Subcutaneous adipose tissue (tissue), 4 donors: Measurements from ENCODE around the gene SLC29A3. TPM values are rescaled to one million over a fixed set of nuclear protein-coding genes. Genes with fewer than 3 reads are reported as not detected.

Experiments used
- total RNA-seq, 4 donors: library from RNA; depleted of rRNA; stranded (reverse); fragments of >200 nt; gene quantifications; one replicate each; pipeline ENCODE4 v1.1.0, GENCODE V29; 2016
- TF ChIP-seq, protein P1 (sequence below): fragments of 450-650 bp; IDR thresholded peaks from one replicate; pipeline ENCODE4 v1.5.1; 2016; ENCODE audit warnings: low read depth, mild to moderate bottlenecking, control low read depth, antibody characterized with exemption, moderate library complexity

Gene SLC29A3
- total RNA-seq, 4 donors from 2014 or later = 2.6 to 25.8 (median 4.2) TPM

DNA sequence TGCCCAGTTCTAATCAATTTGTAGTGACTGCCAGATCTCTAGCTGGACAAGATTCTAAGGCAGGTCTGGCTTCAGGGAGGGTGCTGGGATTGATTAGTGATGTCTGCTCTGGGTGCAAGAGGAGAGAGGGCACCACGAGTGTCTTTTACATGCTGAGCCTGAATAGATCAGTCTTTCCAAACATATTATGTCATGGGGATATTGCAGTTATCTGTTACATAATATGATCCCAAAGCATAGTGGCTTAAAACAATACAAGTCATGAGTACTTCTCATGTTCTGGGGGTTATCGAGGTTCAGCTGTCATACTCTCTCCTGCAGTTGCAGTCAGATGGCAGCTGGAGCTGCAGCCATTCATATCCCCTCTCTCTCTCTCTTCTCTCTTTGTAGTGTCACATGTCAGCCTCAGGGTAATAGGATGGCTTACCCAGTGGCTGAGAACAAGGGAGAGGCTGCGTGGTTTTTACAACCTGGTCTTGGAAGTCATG, 26.0 kb downstream of the SLC29A3 start:
- TF ChIP-seq, protein P1, sequence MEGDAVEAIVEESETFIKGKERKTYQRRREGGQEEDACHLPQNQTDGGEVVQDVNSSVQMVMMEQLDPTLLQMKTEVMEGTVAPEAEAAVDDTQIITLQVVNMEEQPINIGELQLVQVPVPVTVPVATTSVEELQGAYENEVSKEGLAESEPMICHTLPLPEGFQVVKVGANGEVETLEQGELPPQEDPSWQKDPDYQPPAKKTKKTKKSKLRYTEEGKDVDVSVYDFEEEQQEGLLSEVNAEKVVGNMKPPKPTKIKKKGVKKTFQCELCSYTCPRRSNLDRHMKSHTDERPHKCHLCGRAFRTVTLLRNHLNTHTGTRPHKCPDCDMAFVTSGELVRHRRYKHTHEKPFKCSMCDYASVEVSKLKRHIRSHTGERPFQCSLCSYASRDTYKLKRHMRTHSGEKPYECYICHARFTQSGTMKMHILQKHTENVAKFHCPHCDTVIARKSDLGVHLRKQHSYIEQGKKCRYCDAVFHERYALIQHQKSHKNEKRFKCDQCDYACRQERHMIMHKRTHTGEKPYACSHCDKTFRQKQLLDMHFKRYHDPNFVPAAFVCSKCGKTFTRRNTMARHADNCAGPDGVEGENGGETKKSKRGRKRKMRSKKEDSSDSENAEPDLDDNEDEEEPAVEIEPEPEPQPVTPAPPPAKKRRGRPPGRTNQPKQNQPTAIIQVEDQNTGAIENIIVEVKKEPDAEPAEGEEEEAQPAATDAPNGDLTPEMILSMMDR = no peak

DNA sequence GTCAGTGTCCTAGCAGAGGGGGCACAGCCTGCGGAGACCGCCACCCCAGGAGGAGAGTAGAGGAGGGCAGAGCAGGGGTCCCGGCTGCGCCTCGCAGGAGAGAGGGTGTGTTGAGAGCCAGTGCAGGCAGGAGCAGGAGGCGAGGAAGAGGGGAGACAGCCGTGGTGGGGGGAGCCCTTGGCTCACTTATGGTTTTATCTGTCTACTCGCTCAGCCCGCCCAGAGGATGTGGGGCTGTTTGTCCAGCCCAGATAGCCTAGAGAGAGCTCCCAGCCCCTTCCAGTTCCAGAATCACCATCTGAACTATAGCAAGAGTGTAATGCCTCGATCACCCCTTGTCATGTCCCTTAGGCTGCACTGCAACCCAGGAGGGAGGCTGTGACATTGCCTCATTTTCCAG, 26.6 kb downstream of the SLC29A3 start:
- TF ChIP-seq, protein P1 = no peak

DNA sequence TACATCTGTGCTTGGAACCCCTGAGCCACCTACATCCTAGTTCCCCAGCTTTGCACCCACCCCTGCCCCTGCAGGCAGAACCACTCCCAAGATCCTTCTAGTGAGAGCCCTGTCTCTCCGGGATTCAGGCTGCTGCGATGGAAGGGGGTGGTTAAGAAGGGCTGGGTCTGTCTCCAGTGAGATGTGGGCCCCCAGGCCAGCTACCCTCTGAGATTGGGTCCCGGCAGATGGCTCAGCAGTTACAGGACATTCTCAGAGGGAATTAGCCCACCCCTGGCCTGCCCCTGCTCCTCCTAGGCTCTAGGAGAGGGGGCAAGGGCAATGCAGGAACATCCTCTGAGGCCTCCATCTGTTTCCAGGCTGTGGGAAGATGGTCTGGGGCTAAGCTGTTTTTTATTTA, 27.7 kb downstream of the SLC29A3 start:
- TF ChIP-seq, protein P1 = no peak

DNA sequence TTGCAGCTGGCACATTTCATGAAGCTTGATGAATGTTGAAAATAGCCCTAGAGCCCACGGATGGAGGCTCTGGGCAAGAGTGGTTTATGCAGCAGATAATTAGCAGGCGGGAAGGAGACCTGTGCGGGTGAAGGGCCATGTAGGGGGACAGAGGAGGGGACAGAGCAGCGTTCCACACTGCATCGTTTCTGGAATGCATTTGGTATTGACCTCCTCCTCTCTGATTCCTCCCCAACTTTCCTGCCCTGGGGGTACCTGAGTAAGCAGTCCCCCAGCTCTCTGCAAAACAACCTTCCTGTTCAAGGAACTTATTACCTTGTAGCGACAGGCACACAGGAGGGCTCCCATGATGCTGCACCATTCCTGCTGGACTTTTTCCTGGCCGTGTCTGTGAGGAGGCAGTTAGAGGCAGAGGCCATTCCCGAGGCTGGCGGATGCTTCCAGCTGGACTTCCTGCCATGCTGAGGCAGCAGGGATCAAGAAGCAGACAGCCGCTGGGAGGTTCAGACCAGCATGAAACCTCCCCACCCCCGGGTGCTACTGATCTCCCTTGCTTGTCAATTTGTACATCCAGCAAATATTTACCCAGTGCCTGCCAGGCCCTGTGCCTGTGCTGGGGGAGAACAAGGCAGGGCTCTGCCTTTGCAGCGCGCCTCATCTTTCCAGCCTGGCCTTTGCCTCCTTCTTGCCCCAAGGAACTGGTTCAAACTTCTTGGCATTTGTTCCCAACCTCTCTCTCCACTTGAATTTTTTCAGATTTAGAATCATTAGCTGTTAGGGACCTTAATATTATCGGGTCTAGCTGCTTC, 28.7 kb downstream of the SLC29A3 start:
- TF ChIP-seq, protein P1 = no peak

DNA sequence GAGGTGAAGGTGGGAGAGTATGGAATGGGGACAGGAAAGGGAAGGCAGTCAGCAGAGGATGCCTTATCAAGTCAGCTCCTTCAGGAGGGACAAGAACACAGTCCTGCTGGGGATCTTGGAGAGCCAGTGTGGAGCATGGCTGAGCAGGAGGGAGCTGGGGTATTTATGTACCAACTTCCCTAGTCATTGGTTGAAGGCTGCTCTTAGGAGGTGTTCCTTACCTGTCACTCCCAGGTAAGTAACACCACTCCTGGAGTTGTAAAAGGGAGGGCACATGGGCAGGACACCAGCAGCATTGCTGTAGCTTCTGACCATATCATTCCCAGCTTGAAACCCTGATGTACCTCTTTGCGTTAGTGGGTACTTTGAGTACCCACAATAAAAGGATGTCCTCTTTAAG, 29.8 kb downstream of the SLC29A3 start:
- TF ChIP-seq, protein P1 = no peak

DNA sequence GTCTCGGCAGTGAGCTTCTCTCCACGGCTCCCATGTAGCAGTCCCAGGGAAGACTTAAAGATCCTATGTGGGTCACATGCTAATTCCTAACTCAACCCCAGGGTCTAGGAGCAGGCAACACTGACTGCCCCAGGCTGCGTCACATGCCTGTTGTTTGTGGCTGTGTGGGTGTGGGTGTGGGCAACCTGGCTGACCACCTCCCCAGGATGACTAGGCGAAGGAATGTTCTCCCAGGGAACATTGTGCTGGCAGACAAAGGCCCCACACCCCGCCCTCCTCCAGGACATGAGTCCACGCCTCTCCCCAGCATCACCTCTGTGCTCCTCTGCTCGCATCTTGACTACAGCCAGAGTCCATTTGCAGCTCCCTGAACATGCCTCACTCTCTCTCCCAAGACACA, 30.3 kb downstream of the SLC29A3 start:
- TF ChIP-seq, protein P1 = no peak

DNA sequence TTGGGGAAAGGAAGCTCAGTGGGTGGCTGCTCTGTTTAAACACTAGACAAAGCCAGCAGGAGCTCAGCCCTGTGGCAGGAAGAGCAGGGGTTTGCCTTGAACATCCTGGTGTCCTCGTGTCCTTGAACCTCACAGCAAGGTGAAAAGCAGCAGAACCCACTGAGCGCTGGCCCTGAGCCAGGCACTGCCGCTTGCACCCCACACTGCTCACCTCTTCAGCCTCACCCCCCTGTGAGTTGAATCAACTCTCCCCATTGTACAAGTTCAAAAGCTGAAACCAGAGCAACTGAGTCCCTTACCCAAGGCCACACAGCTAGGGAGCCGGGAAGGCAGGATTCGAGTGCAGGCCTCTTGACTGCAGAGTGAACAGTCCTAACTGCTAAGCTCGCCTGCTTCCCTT, 32.0 kb downstream of the SLC29A3 start:
- TF ChIP-seq, protein P1 = no peak
